Stimulated activated CD4-positive, alpha-beta T cell treated with anti-CD3 and anti-CD28 coated beads, Interleukin-2, amount 100 ng/mL, for 48 hours (primary cell): ENCODE results near the gene TGM3.

Experiments
- DNase-seq, 2 donors: peaks; one replicate each; pipeline ENCODE4 v3.0.0-alpha.2; 2020

Gene TGM3

GRCh38 chr20:2340823-2341222 is 45.0 kb downstream of the TGM3 start:
- DNase-seq, result no peak

DNA sequence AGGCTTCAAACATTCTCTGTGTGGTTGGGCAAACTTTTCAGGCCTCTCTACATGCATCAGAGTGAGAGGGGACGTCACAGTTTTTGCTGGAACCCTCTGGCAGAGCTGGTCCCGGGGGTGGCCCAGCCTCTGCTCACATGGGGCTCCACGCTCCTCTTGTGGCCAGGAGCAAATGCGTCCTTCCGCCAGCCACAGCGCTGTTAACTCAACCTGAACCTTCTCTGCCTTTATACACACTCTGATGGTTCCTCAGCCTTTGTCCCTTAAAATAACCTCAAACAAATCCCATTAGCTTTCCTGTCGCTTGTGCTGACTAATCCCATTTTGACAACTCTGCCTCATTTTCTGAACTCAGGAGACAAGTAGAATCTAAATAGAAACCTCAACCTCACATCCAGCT is 45.5 kb downstream of the TGM3 start:
- DNase-seq, result no peak

DNA sequence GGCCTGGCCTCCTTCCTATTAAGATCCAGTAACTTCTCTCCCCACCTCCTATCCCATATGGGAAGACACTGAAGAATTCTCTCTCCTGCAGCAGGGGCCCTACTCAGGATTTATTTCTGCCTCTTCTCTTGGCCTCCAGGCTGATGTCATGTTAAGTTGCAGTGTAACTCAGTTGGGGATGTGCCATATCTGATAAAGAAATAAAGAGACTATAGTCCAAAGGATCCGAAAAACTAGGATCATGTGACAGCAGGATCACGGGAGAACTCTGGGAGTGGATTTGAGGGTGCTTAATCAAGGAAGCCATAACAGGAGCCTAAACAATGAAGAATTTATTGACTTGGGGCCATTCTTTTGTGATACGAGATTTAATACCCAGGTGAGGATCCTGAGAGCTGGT is 46.4 kb downstream of the TGM3 start:
- DNase-seq, result no peak

DNA sequence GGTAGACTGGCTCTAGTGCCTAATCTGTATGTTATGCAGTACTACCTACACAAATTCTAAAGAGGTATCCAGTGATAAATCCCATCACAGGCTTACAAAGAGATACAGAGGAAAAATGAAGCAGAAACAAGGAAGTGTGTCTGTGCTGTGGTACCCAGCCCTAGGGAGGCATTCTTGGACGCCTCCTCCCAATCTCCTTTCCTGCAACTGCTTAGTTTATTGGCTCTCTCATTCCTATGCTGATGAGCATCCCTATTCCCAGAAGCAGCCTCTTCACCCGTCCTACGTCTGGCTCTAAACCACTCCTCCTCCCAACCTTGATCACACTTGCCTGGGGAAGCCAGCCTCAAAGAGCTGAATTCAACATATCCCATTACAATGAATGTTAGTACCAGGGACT is 50.4 kb downstream of the TGM3 start:
- no peak for DNase-seq

DNA sequence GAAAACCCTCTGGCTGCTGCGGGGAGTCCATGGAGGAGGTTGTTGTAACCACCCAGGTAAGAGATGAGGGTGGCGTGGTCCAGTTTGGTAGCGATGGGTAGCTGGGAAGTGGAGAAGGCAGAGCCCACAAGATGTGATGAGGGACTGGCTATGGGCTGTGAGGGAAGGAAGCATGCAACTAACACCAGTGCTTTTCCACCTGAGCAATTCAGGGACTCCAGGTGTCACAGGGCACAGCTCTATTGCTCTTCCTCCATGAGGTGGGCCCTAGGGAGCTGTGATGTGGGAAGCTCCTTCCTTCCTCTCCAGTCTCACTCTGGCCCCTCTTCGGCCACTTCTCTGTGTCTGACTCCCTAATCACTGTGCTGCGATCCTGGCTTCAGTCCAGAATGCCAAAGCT is 52.5 kb downstream of the TGM3 start:
- DNase-seq, result no peak

- DNase-seq, result no peak
Measured at GRCh38 chr20:2349801-2350200, 54.0 kb downstream of the TGM3 start.

DNA sequence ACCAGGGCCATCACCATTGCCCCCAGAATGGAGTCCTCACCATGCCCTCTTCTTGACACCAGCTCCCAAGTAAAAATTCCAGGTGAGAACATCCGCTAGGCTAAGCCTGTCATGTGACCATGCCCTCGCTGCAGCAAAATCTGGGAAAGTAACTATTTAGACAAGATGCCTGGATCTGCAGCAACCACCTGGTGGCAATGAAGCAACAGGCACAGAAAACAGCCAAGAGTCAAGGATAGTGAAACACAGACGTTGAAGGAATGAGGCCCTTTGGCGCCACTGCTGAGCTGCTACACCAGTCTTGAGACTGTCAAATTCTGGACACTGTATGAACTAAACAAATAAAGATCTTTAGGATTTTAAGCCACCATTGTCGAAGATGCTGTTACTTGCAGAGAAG is 54.8 kb downstream of the TGM3 start:
- DNase-seq, result no peak

DNA sequence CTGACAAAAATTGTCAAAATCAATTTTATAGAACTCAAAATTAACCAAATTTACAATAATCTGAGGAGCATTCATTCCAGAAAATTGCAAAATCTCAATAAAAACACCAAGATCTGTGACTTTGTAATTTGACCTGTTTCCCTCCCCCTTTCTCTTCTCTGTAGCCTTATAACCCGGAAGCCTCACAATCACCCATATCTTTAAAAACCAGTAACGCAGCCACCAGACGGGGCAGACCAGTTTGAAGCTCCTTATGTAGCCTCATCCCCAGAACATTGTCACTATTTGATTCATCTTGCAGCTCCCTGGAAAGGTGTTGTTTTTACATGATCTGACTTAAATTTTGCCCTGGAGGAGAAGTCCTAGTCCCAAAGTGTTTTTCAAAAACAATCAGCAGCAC is 57.4 kb downstream of the TGM3 start:
- no peak for DNase-seq

DNA sequence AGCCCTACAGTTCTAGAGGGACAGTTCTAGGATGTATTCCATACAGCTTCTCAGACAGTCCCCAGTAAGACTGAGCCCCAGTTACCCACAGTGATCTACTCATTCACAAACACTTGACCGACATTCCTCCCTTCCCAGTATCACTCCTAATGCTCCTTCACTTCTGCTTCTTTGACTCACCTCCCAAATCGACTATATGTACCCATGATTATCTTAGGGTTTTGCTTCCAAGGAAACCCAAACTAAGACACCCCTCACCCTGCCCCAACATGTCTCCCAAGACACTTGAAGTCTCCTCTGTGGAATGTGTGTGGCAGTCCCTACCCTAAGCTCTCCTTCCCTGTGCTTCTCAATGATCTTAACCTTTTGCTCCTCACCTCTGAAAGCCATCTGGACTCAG is 61.3 kb downstream of the TGM3 start:
- no peak for DNase-seq

- DNase-seq, result no peak
Measured at GRCh38 chr20:2358006-2358405, 62.2 kb downstream of the TGM3 start.

- DNase-seq, result no peak
Measured at GRCh38 chr20:2361035-2361593, 65.3 kb downstream of the TGM3 start.

GRCh38 chr20:2363187-2363586 is 67.4 kb downstream of the TGM3 start:
- DNase-seq, result no peak

- no peak for DNase-seq
Measured at GRCh38 chr20:2363587-2363986, 67.8 kb downstream of the TGM3 start.

GRCh38 chr20:2364044-2364443 is 68.2 kb downstream of the TGM3 start:
- no peak for DNase-seq

DNA sequence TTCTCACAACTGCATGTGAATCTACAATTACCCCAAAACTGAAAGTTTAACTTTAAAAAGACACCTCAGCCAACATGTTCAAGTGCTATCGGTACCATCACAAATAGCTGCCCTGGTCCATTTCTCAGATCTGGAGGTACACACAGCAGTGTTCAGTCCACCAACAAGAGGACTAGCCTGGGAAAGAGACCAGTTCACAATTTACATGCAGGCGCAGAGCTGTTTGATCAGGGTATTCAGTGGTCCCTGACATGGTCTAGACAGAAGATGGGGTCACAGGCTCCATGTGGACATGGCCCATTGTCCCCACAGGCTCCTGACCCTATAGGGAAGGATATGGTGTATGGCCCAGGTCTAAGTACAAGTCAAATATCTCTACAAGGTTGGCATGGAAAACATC is 69.3 kb downstream of the TGM3 start:
- DNase-seq, result no peak

- no peak for DNase-seq
Measured at GRCh38 chr20:2365666-2366065, 69.9 kb downstream of the TGM3 start.

DNA sequence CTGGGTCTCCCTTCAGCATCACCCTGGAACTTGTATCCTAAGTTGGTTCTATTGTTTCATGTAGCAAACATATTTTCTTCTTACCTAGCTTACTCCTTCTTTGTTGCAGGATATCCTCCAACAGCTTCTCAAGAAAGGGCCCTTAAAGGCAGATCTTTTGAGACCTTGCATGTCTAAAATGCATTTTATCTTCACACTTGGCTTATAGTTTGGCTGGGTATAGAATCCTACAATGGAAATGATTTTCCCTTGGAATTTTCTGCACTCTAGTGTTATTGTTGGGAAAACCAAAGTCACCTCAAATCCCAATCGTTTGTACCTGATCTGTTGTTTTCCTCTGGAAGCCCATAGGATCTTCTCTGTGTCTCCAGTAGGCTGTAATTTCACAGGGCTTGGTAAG is 72.8 kb downstream of the TGM3 start:
- DNase-seq, result no peak

DNA sequence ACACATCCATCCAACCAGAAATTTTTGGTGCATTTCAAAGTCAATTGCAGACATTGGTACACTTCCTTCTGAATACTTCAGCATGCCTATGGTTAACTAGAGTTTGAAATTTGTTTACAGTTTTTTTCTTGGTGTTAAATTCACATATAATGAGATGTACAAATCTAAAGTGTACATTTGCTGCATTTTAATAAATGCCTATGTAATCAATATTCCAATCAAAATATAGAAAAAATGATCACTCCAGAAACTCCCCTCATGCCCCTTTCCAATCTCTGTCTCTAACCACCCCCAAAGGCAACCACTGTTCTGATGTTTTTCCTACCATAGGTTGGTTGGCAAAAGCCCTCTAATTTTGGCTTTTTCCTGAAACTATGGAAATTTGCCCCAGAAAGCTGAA is 77.3 kb downstream of the TGM3 start:
- DNase-seq, result no peak

DNA sequence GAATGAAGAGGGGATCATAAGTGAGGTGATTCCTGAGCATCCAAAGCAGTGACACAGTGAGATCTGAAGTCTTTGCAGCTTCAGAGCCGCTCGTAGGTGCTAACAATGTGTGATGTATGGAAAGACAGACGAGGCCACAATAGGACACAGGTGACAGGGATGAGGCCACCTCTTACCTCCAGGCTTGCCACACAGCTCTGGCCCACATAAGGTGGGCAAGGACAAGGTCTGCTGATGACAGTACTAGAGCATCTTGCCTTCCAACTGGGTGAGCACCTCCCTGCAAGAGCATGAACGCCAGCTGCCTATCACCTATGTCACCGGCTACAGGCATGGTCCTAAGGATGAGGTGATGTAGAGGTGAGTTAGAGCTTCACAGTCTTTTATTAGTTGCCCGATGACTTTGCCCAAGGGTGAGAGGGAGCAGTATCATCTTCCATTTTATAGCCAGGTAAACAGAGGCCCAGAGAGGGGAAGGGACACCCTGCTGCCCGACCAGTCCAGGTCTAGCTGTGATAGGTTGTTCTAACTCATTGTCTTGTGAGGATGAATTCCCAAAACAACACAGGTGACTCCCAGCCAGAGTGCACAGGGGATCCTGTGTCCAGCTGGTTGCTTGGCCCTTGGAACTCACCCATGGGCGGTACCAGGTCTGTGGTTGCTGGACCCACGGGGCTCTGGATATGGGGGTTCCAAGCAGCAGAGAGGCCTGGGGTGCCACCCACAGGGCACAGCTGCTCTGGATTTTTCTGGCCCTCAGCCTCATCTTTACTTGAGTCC is 78.7 kb downstream of the TGM3 start:
- no peak for DNase-seq

GRCh38 chr20:2378893-2379292 is 83.1 kb downstream of the TGM3 start:
- no peak for DNase-seq

DNA sequence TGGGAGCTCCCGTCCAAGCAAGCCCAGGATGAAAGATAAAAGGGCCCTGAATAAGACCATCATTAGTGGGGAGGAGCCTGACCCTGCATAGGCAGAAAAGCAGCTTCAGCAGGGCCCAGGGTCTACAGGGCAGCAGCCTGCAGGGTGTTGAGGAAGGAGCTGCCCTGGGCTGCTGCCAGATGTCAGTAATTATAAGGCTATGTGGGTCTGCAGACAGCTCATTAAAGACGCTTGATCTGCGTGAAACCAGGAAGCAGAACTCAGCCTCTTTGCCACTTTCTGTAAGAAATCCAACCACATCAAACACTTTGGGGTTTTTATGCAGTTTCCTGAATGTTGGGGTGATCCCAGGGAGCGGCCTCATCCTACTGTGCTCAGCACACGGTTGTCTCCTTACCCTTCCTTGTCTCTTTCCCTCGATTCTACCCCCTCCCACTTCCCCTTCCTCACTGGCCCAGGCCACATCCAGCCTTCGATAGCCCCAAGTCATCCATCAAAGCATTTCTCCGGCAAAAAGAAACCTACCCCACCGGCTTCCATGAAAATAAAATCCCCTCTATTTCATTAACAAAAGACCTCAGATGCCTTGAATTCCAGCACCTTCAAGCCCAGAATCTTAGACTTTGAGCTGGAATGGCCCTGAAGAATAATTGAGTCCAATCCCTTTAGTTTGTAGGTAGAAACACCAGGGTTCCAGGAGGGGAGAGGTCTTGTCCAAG is 83.9 kb downstream of the TGM3 start:
- no peak for DNase-seq

DNA sequence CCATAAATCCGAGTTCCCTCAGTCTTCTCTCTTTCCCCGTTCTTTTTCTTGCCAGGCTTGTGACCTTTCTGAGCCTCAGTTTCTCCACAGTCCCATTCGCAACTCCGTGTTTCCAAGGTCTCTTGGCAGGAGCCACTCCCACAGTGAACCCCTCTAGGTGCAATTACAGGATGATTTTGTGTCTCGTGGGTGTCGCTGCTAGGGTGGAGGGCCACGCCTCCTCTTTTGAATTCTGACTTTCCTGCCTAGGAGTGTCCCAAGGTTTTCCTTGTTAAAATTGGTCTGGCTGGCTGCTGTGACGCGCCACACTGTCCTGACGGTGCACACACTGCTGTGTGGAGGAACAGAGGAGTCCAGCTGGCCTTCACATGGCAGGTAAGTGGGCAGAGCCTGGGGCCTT is 84.8 kb downstream of the TGM3 start, which contains the start of gene TGM6:
TGM6 (plus strand) TSS at position 301 of the 400 bp plus-strand sequence; CDS start at position 369, 68 bp downstream.
- no peak for DNase-seq

- no peak for DNase-seq
Measured at GRCh38 chr20:2381303-2381702, 85.5 kb downstream of the TGM3 start.

DNA sequence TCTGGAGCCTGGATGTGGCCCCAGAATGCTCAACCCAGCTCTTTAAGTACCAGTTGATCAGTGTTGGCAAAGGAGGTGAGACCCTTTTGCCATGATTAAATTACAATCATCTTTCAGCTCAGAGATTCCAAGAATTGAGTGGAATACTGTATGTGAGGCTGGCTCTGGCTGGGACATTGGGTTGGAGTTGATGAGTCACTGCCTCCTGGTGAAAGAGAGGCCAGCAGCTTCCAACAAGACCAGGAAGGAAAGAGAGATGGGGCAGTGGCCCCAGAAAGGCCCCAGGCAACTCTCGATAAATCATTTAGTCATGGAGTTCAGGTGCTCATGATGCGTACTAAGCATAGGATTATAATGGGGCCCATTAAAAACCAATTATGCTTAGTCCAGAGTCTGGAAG is 87.0 kb downstream of the TGM3 start:
- DNase-seq, result no peak
